HG02642 (cell line): ENCODE measurements around the gene TEPSIN.
"Not testable (repeated sequence)": the region's sequence is repeated elsewhere in the genome, so short reads cannot be mapped to it uniquely, and the experiment has no call there.

Experiments used
- ATAC-seq: cut with Tn5 transposase; IDR thresholded peaks from one replicate; pipeline ENCODE4 v1.9.1; 2021; ENCODE audit warnings: mild to moderate bottlenecking; ENCODE audit not compliant: unreplicated experiment, poor library complexity

Gene TEPSIN

GRCh38 chr17:81238490-81238814, 403 bp downstream of the TEPSIN start:
- ATAC-seq, result peak; percentile 3

- ATAC-seq, result no peak
Measured at GRCh38 chr17:81237591-81238489, 1.0 kb downstream of the TEPSIN start.

GRCh38 chr17:81236784-81237183, 2.1 kb downstream of the TEPSIN start:
- ATAC-seq, result no peak

GRCh38 chr17:81235822-81236740, 2.8 kb downstream of the TEPSIN start:
- no peak for ATAC-seq

- ATAC-seq, result no peak
Measured at GRCh38 chr17:81234940-81235821, 3.7 kb downstream of the TEPSIN start.

- no peak for ATAC-seq
Measured at GRCh38 chr17:81234506-81234855, 4.4 kb downstream of the TEPSIN start.

- ATAC-seq, result no peak
Measured at GRCh38 chr17:81233811-81234505, 4.9 kb downstream of the TEPSIN start.

GRCh38 chr17:81233316-81233715, 5.5 kb downstream of the TEPSIN start:
- no peak for ATAC-seq

- no peak for ATAC-seq
Measured at GRCh38 chr17:81232616-81233241, 6.1 kb downstream of the TEPSIN start.

- ATAC-seq, result no peak
Measured at GRCh38 chr17:81231766-81232581, 6.9 kb downstream of the TEPSIN start.

GRCh38 chr17:81231121-81231645, 7.7 kb downstream of the TEPSIN start:
- no peak for ATAC-seq

- no peak for ATAC-seq
Measured at GRCh38 chr17:81230043-81230820, 8.6 kb downstream of the TEPSIN start.

GRCh38 chr17:81229666-81229920, 9.3 kb downstream of the TEPSIN start:
- no peak for ATAC-seq

- no peak for ATAC-seq
Measured at GRCh38 chr17:81228834-81229665, 9.8 kb downstream of the TEPSIN start.

- ATAC-seq, result no peak
Measured at GRCh38 chr17:81228420-81228819, 10.4 kb downstream of the TEPSIN start.

- ATAC-seq, result not testable (repeated sequence)
Measured at GRCh38 chr17:81227630-81228029, 11.2 kb downstream of the TEPSIN start.

- ATAC-seq, result no peak
Measured at GRCh38 chr17:81223762-81224130, 15.1 kb downstream of the TEPSIN start.
